ENCODE measurements around the gene LPAR5. TPM values are rescaled to one million over a fixed set of nuclear protein-coding genes. Genes with fewer than 3 reads are reported as not detected.

LPAR5 gene
- total RNA-seq, 2 experiments from 2014 or later: 1.7 to 2.2 TPM

DNA sequence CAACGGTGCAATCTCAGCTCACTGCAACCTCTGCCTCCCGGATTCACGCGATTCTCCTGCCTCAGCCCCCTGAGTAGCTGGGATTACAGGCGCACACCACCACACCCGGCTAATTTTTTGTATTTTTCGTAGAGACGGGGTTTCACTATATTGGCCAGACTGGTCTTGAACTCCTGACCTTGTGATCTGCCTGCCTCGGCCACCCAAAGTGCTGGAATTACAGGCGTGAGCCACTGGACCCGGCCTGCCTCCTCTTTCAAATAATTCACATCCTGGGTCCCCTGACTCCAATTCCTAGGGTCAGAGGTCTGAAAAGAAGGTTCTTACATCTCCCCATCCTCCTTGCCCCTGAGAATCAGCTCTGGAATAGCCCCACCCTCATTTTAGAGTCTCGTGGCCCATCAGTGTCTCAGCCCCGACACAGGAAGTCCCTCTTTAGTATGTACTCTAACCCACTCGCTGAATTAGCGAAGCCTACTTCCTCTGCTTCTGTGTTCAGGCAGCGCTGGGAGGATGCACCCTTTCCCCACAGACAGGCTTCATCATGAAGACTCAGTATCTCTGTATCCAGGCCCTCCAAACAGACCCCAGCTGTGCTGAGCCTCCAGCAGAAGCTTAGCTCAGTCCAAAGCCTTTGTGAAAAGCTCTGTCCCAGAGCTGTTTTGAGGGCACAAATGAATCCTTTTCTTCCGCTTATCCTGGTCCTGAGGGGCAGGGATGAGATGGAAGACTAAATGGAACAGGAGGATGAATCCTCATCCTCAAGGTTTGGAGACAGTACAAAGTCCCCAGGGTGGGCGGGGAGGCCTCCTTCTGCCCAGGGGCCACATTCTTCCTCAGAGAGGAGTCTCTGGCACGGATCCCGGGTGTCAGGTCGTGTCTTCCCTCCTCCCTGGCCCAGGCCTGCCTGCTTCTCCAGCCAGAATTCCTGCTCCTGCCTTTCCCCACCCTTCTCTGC is 3.5 kb downstream of the LPAR5 start:
- CTCF ChIA-PET: interaction anchor here (0.6 to 4.8 kb wide), 10 partner anchors 10 to 294 kb away, joined by 3 to 28 read pairs (median 4); no protein-coding TSS in a partner anchor
- no peaks in the 10 kb centered on the region for H3K9me3 Mint-ChIP-seq
- DNase-seq: peak; percentile 77
- H3K4me1 Mint-ChIP-seq (ENCODE audit: low read depth): peaks cover 62% of the 10 kb centered on the region
- H3K4me3 Mint-ChIP-seq: peak overlapping the region; percentile 74
- peak overlapping the region; percentile 97 for H3K27ac Mint-ChIP-seq
- no peaks in the 10 kb centered on the region for H3K27me3 Mint-ChIP-seq (ENCODE audit: low read depth)
- H3K36me3 Mint-ChIP-seq (ENCODE audit: low read depth): no peaks in the 10 kb centered on the region
- intact Hi-C loops (cut with micrococcal nuclease): no loop called here

DNA sequence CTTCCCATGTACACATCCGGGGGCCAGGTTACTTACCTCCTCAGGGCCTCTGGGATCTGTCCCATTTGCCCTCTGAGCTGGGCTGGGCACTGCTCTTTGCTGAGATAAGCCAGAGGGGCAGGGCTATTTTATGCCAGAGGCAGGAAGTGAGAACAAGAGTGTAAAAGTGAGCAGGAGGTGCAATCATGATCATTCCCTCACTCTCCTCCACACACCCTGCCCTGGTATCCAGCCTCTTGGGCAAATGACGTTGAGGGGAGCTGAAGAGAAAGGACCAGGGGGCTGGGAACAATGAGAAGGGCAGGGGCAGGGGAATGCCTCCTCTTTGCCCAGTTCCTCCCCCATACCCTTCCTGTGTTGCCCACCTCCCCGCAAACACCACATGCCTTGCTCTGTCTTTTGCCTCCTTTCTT is 4.2 kb downstream of the LPAR5 start:
- CTCF ChIA-PET: interaction anchor here (0.6 to 4.8 kb wide), 11 partner anchors 10 to 210 kb away, joined by 3 to 28 read pairs (median 4); partner anchors contain the start of gene ZNF384
- H3K4me1 Mint-ChIP-seq (ENCODE audit: low read depth): peaks cover 64% of the 10 kb centered on the region
- H3K27me3 Mint-ChIP-seq (ENCODE audit: low read depth): no peaks in the 10 kb centered on the region
- intact Hi-C loops (cut with micrococcal nuclease): loop anchor here (1.0 kb wide), 3 partner anchors 23 to 58 kb away; partner anchors contain the start of genes ING4 and ZNF384
- peak overlapping the region; percentile 97 for H3K27ac Mint-ChIP-seq
- H3K4me3 Mint-ChIP-seq: peak overlapping the region; percentile 74
- peak; percentile 55 for DNase-seq
- H3K36me3 Mint-ChIP-seq (ENCODE audit: low read depth): no peaks in the 10 kb centered on the region
- no peaks in the 10 kb centered on the region for H3K9me3 Mint-ChIP-seq

DNA sequence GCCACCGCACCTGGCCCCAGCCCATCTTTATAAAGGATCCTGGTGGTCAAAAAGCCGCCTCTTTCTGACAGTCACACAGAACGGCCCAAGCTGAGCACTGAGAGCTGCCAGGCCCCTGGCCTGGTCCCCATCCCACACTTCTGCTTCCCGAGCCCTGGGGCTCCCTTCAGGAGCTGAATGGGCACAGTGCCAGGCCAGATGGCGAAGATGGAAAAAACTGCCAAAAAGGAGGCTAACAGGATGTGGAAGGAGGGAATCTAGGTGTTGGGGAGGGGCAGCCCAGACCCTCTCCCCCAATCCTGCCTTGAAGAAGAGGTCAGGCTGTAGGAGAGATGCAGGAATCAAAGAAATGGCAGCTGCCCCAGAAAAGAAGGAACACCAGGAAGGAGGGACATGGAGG is 5.0 kb downstream of the LPAR5 start:
- intact Hi-C loops (cut with micrococcal nuclease): loop anchor here (1.0 kb wide), 3 partner anchors 22 to 59 kb away; partner anchors contain the start of genes ING4 and ZNF384
- CTCF ChIA-PET: interaction anchor here (1.0 to 4.8 kb wide), 6 partner anchors 9 to 194 kb away, joined by 3 to 28 read pairs (median 8); partner anchors contain the start of gene ZNF384
- Mint-ChIP-seq H3K27me3 (ENCODE audit: low read depth) (no peaks in the 10 kb centered on the region), H3K27ac (peak overlapping the region; percentile 97), H3K4me3 (peak overlapping the region; percentile 74), H3K4me1 (ENCODE audit: low read depth) (peaks cover 61% of the 10 kb centered on the region), H3K9me3 (no peaks in the 10 kb centered on the region), H3K36me3 (ENCODE audit: low read depth) (no peaks in the 10 kb centered on the region)
- no peak for DNase-seq

DNA sequence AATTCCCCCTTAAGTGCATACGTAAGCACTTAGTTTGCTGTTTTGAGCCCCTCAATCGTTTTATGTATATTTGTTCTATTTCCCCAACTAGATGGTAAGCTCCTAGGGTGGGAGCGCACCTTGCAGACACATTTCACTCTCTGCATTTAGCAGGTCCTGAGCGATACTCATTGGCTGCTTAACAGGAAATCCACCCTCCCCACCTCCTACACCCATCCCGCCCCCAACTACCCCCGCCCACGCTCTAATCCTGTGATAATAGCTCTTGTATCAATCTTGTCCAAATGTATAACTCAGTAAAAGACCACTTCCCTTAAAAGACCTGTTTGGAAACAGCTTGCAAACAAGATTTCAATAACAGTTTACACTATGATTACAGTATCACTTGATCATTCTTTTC is 8.1 kb downstream of the LPAR5 start:
- Mint-ChIP-seq H3K4me1 (ENCODE audit: low read depth) (peaks cover 42% of the 10 kb centered on the region), H3K27ac (peak overlapping the region; percentile 82), H3K27me3 (ENCODE audit: low read depth) (no peaks in the 10 kb centered on the region), H3K4me3 (peak overlapping the region; percentile 73), H3K36me3 (ENCODE audit: low read depth) (no peaks in the 10 kb centered on the region), H3K9me3 (no peaks in the 10 kb centered on the region)
- intact Hi-C loops (cut with micrococcal nuclease): loop anchor here (1.0 kb wide), 1 partner anchor 19 kb away; no protein-coding TSS in a partner anchor
- DNase-seq: peak; percentile 56
- CTCF ChIA-PET: interaction anchor here (0.6 to 2.1 kb wide), 5 partner anchors 10 to 69 kb away, joined by 3 to 6 read pairs (median 3); no protein-coding TSS in a partner anchor

DNA sequence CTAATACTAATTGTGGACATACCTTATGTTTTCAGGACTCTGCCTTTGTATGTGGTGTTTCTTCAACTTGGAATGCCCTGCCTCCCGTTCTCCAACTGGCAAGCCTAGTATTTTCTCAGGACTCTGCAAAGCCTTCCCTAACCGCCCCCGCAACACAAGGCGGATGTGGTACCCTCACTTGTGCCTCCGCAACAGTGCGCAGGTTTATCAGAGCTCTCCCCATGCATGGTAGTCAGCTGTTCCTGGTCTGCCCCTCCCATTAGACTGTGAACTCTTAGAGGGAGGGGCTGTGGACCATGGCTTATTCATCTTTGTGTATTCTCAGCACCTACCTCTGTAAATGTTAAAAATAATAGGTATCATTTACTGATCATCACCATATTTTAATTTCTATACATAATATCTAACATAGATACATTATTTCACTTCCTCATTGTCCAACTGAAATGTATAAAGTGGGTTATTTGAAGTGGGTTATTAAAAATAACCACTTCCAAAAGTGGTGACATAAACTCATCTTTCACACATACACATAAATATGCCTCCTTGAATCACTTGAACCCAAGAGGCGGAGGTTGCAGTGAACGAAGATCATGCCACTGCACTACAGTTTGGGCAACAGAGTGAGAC is 9.0 kb downstream of the LPAR5 start:
- H3K36me3 Mint-ChIP-seq (ENCODE audit: low read depth): no peaks in the 10 kb centered on the region
- peaks cover 34% of the 10 kb centered on the region for H3K4me1 Mint-ChIP-seq (ENCODE audit: low read depth)
- no peak overlapping the region for H3K27ac Mint-ChIP-seq
- intact Hi-C loops (cut with micrococcal nuclease): loop anchor here (1.0 kb wide), 1 partner anchor 18 kb away; no protein-coding TSS in a partner anchor
- peak; percentile 40 for DNase-seq
- no peaks in the 10 kb centered on the region for H3K27me3 Mint-ChIP-seq (ENCODE audit: low read depth)
- CTCF ChIA-PET: interaction anchor here (1.1 to 2.1 kb wide), 3 partner anchors 9 to 57 kb away, joined by 3 to 6 read pairs (median 4); no protein-coding TSS in a partner anchor
- H3K9me3 Mint-ChIP-seq: no peaks in the 10 kb centered on the region
- H3K4me3 Mint-ChIP-seq: no peak overlapping the region

DNA sequence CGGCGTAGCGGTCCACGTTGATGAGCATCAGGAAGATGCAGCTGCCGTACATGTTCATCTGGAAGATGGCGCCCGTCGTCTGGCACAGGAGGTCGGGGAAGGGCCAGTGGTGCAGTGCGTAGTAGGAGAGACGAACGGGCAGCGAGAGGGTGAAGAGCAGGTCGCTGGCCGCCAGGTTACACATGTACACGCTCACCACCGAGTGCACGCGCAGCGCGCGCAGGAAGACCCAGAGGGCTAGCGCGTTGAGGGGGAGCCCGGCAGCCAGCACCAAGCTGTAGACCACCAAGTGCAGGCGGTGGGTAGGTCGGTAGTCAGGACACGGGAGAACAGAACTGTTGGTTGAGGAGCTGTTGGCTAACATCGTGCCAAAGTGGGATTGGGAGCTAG is 14.9 kb downstream of the LPAR5 start:
- Mint-ChIP-seq H3K4me1 (ENCODE audit: low read depth) (peaks cover 8% of the 10 kb centered on the region), H3K27ac (no peak overlapping the region), H3K9me3 (no peaks in the 10 kb centered on the region), H3K4me3 (peak overlapping the region; percentile 30), H3K27me3 (ENCODE audit: low read depth) (no peaks in the 10 kb centered on the region), H3K36me3 (ENCODE audit: low read depth) (no peaks in the 10 kb centered on the region)
- DNase-seq: no peak
- CTCF ChIA-PET: interaction anchor here (0.5 to 6.2 kb wide), 25 partner anchors 8 to 282 kb away, joined by 3 to 30 read pairs (median 4); partner anchors contain the start of genes CD4, LPAR5, MLF2 and ZNF384
- intact Hi-C loops (cut with micrococcal nuclease): no loop called here

DNA sequence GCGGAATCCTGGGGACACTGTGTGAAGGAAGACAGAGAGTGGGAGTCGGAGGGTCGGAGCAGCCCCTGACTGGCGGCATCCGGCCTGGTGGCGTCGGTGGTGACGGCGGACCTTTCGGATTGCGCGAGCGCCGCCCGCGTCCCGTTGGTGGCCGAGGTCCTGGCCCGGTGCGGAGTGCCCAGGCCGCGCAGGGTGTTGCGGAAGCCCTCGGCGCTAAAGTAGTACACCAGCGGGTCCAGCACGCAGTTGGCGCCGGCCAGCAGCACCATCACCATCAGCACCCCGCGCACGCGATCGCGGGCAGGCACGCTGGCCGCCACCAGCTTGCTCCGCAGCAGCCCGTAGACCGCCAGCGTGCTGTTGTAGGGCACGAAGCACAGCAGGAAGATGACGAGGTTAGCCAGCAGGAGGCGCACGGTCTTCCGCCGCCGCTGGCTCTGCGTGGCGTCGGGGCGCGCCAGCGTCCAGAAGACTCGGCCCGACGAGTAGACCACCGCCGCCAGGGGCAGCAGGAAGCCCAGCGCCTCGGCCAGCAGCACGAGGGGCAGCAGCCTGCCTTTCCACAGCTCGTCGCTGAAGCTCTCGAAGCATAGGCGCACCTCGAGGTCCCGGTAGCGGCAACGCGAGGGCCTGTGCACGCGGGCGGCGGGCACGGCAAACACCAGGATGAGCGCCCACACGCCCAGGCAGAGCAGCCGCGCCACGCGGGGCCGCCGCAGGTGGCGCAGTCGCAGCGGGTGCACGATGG is 15.4 kb downstream of the LPAR5 start:
- Mint-ChIP-seq H3K4me1 (ENCODE audit: low read depth) (peaks cover 8% of the 10 kb centered on the region), H3K27me3 (ENCODE audit: low read depth) (no peaks in the 10 kb centered on the region), H3K9me3 (no peaks in the 10 kb centered on the region), H3K4me3 (peak overlapping the region; percentile 30), H3K27ac (no peak overlapping the region), H3K36me3 (ENCODE audit: low read depth) (no peaks in the 10 kb centered on the region)
- intact Hi-C loops (cut with micrococcal nuclease): no loop called here
- CTCF ChIA-PET: interaction anchor here (0.5 to 6.2 kb wide), 25 partner anchors 8 to 213 kb away, joined by 3 to 30 read pairs (median 4); partner anchors contain the start of genes CD4, LPAR5, MLF2 and ZNF384
- DNase-seq: peak; percentile 67

DNA sequence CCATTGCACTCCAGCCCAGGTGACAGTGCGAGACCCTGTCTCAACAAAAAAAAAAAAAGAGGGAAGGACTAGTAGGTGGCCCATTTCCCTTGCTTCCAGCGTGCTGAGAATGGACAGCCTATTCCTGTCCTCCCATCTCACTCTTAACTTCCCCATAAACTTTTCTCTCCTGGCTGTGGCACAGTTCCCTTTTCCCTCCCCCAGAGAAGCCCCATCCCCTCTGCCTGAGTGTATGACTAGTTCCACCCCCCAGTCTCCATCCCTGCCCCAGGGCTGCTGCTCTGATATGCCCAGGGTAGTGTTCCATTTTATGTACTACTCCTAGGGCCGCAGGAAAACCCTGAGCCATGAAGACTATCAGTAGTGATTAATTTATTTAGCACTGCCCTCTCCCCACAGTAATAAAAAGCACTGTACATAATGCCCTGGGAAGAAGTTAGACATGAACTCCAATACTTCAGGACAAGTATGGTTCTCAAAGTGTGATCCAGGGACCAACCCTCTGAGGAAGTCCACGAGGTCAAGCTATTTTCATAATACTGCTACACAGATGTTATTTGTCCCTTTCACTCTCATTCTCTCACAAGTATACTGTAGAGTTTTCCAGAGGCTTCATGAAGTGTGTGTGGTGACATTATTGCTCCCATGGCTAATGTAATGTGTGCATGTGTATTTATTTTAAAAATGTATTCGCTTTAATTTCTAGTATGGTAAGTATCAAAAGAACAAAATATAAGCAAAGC is 17.1 kb downstream of the LPAR5 start:
- intact Hi-C loops (cut with micrococcal nuclease): no loop called here
- Mint-ChIP-seq H3K4me1 (ENCODE audit: low read depth) (peaks cover 14% of the 10 kb centered on the region), H3K9me3 (no peaks in the 10 kb centered on the region), H3K27ac (no peak overlapping the region), H3K4me3 (no peak overlapping the region), H3K27me3 (ENCODE audit: low read depth) (no peaks in the 10 kb centered on the region), H3K36me3 (ENCODE audit: low read depth) (no peaks in the 10 kb centered on the region)
- no peak for DNase-seq
- CTCF ChIA-PET: interaction anchor here (0.6 to 6.2 kb wide), 13 partner anchors 9 to 202 kb away, joined by 3 to 30 read pairs (median 4); partner anchors contain the start of gene MLF2

DNA sequence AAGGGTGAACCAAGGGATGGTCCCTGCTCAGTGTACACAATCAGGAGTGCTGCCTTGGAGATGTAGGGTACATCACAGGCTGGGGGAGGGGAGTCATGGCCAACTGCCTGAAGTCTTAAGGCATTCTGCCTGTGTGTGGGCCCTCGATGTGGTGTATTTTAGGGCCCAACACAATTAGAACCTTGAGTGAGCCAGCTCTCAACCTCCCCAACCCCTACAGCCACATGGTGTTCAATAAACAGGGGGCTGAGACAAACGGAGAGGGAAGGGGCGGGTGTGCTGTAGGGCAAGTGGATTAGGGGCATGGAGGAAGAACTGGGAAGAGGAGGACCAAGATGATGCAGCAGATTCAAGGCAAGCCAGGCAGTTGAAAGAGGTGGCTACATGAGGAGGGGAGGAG is 20.0 kb downstream of the LPAR5 start:
- DNase-seq: no peak
- H3K27ac Mint-ChIP-seq: peak overlapping the region; percentile 13
- H3K4me1 Mint-ChIP-seq (ENCODE audit: low read depth): peaks cover 33% of the 10 kb centered on the region
- H3K9me3 Mint-ChIP-seq: no peaks in the 10 kb centered on the region
- no peak overlapping the region for H3K4me3 Mint-ChIP-seq
- H3K36me3 Mint-ChIP-seq (ENCODE audit: low read depth): no peaks in the 10 kb centered on the region
- CTCF ChIA-PET: interaction anchor here (0.6 to 1.6 kb wide), 7 partner anchors 12 to 276 kb away, joined by 3 to 4 read pairs (median 3); partner anchors contain the start of genes MLF2 and ZNF384
- intact Hi-C loops (cut with micrococcal nuclease): no loop called here
- H3K27me3 Mint-ChIP-seq (ENCODE audit: low read depth): no peaks in the 10 kb centered on the region

DNA sequence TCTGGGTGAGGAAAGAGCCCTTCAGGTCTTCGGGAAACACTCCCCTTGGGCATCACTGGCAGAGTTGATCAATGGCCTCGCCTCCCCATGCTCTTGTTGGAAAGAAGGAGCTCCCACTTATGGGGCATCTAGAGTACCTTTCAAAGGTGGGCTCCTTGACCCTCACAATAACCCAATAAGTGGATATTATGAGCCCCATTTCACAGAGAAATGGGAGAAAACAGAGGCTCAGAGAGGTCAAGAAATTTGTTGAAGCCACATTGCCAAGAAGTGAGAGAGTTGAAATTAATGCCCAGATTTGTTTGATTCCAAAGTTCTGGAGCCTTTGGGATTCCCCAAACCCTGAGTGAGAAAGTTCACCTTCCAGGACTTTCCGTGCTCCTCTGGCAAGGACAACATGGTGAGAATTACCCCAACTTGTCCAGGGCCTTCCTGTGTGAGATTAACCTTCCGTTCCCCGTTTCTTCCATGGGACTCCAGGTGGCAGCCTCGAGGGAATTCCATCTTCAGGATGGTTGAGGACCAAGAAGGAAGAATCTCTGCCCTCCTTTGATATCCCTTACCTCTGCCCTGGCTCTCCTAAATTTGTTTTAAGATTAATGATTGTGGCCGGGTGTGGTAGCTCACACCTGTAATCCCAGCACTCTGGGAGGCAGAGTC is 21.1 kb downstream of the LPAR5 start:
- no peak overlapping the region for H3K27ac Mint-ChIP-seq
- peaks cover 39% of the 10 kb centered on the region for H3K4me1 Mint-ChIP-seq (ENCODE audit: low read depth)
- no peak overlapping the region for H3K4me3 Mint-ChIP-seq
- DNase-seq: no peak
- H3K36me3 Mint-ChIP-seq (ENCODE audit: low read depth): no peaks in the 10 kb centered on the region
- intact Hi-C loops (cut with micrococcal nuclease): no loop called here
- CTCF ChIA-PET: interaction anchor here (0.5 to 1.6 kb wide), 6 partner anchors 9 to 220 kb away, joined by 3 to 4 read pairs (median 4); partner anchors contain the start of gene ZNF384
- H3K27me3 Mint-ChIP-seq (ENCODE audit: low read depth): no peaks in the 10 kb centered on the region
- no peaks in the 10 kb centered on the region for H3K9me3 Mint-ChIP-seq
